Tibial nerve (tissue), 4 donors: ENCODE results near the gene WTAP. TPM values are rescaled to one million over a fixed set of nuclear protein-coding genes. Genes with fewer than 3 reads are reported as not detected.

Source experiments
- DNase-seq, 2 donors: peaks; one replicate each; pipeline ENCODE4 v3.0.0-alpha.2; 2019; ENCODE audit warnings: low spot score in 2 of 2
- H3K27ac ChIP-seq, 4 donors: fragments of 200-600 bp; sonication (generic) in 3 of 4; one replicate each; pipeline ENCODE4 v1.5.1; 2017 to 2019; ENCODE audit warnings: mild to moderate bottlenecking in 1 of 4
- H3K27me3 ChIP-seq, 2 donors: fragments of 200-600 bp; sonication (generic) in 1 of 2; one replicate each; pipeline versions ENCODE4 v1.5.1 to v1.6.0; 2017 to 2019
- H3K36me3 ChIP-seq, 3 donors: fragments of 200-600 bp; sonication (generic); one replicate each; pipeline ENCODE4 v1.5.1; 2018 to 2019
- H3K4me1 ChIP-seq, 4 donors: fragments of 200-600 bp; sonication (generic) in 3 of 4; one replicate each; pipeline ENCODE4 v1.5.1; 2017 to 2019
- H3K4me3 ChIP-seq, 4 donors: fragments of 200-600 bp; sonication (generic) in 3 of 4; one replicate each; pipeline ENCODE4 v1.5.1; 2017 to 2019; ENCODE audit warnings: mild to moderate bottlenecking in 1 of 4, moderate library complexity in 1 of 4
- H3K9me3 ChIP-seq, 4 donors: fragments of 200-600 bp; sonication (generic) in 3 of 4; one replicate each; pipeline ENCODE4 v1.5.1; 2017 to 2019
- CTCF ChIP-seq, 5 experiments: fragments of 200-600 bp in 3 of 5; fragments of 450-650 bp in 2 of 5; sonication (generic) in 3 of 5; IDR thresholded peaks; one replicate each; pipeline ENCODE4 v1.5.1; 2016 to 2019; ENCODE audit warnings: antibody characterized with exemption in 5 of 5, mild to moderate bottlenecking in 3 of 5, moderate library complexity in 2 of 5
- EP300 ChIP-seq, 2 donors: sonication (generic); formaldehyde crosslinking; IDR thresholded peaks; one replicate each; pipeline ENCODE4 v1.6.1; 2017; ENCODE audit warnings: antibody characterized with exemption in 2 of 2, mild to moderate bottlenecking in 1 of 2
- POLR2A ChIP-seq, 2 donors: fragments of 450-650 bp; IDR thresholded peaks; one replicate each; pipeline ENCODE4 v1.6.1; 2017; ENCODE audit warnings: antibody characterized with exemption in 2 of 2, mild to moderate bottlenecking in 2 of 2, moderate library complexity in 2 of 2
- WGBS, 2 donors: methylation state at CpG; one replicate each; pipeline ENCODE4 v1.1.5; 2018; 5-methylcytosine and 5-hydroxymethylcytosine counted together
- total RNA-seq, 4 donors: library from RNA; depleted of rRNA; stranded (reverse); fragments of >200 nt; gene quantifications; one replicate each; pipeline ENCODE4 v1.1.0, GENCODE V29; 2016

Gene WTAP
- total RNA-seq, 4 donors from 2014 or later, result 69.3 to 81.4 (median 78.0) TPM

DNA sequence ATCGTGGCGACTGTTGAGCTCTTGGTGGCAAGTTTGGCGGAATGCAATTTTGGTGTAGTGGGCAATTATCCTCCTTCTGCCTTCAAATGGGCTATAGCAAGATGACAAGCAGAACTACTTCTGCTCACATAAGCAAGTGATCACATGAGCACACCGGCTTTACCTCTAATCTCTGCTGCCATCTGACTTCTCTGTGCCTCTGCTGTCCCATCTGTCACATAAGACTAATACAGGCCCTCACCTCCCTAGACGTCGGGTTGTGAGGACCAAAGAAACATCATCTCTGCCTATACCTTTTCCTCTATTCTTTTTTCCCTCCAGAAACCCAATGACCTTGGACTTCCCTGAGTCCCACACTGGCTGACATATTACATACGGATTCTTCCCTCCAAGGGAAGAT lies 13.3 kb upstream of the WTAP start:
- peaks cover 0 to 38% (median 9%) of the 10 kb centered on the region in 4 donors for H3K4me1 ChIP-seq
- no peaks in the 10 kb centered on the region for H3K27me3 ChIP-seq
- no peaks in the 10 kb centered on the region for H3K9me3 ChIP-seq
- H3K36me3 ChIP-seq, result no peaks in the 10 kb centered on the region
- TF ChIP-seq POLR2A (IDR thresholded peaks at IDR 0.05) (no peak), CTCF (IDR thresholded peaks at IDR 0.05) (no peak), EP300 (IDR thresholded peaks at IDR 0.05) (no peak)
- DNase-seq, result no peak
- WGBS, 2 donors, result 92 to 94% methylated on average over 7 of the region's 7 CpGs
- H3K4me3 ChIP-seq, result no peak overlapping the region
- peak overlapping the region in 2 of 4 donors; percentile 80 to 93 for H3K27ac ChIP-seq

DNA sequence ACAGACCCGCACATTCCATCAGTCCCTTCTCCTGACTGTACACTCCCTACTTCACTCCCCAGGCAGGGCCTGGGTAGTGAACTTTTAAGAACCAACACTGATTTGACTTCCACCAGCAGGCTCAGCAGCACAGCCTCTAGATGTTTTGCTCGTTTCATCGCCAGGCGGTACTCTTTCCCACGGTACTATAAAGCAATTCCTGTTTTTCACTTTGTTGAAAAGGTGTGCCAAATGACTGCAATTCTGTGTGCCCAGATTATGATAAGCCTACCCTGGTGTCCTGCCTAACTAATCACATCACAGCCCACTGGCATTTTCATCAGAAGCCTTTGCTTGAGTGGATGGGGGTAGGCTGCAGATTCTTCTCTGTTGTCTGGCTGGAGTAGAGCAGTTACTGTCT lies 12.9 kb upstream of the WTAP start:
- no peaks in the 10 kb centered on the region for H3K27me3 ChIP-seq
- no peak for DNase-seq
- 84 to 87% methylated on average over 5 of the region's 5 CpGs for WGBS, 2 donors
- H3K4me1 ChIP-seq, result peaks cover 0 to 38% (median 9%) of the 10 kb centered on the region in 4 donors
- no peaks in the 10 kb centered on the region for H3K36me3 ChIP-seq
- no peaks in the 10 kb centered on the region for H3K9me3 ChIP-seq
- peak overlapping the region in 2 of 4 donors; percentile 80 to 93 for H3K27ac ChIP-seq
- no peak for TF ChIP-seq POLR2A (IDR thresholded peaks at IDR 0.05)
- TF ChIP-seq EP300 (IDR thresholded peaks at IDR 0.05), result no peak
- no peak for TF ChIP-seq CTCF (IDR thresholded peaks at IDR 0.05)
- H3K4me3 ChIP-seq, result no peak overlapping the region

- 71 to 76% methylated on average over 3 of the region's 3 CpGs for WGBS, 2 donors
- Histone ChIP-seq H3K36me3 (no peaks in the 10 kb centered on the region), H3K4me1 (peaks cover 0 to 38% (median 9%) of the 10 kb centered on the region in 4 donors), H3K9me3 (no peaks in the 10 kb centered on the region), H3K4me3 (no peak overlapping the region), H3K27me3 (no peaks in the 10 kb centered on the region), H3K27ac (peak overlapping the region in 3 of 4 donors; percentile 46 to 93 (median 80))
- no peak for TF ChIP-seq POLR2A (IDR thresholded peaks at IDR 0.05)
- no peak for TF ChIP-seq EP300 (IDR thresholded peaks at IDR 0.05)
- TF ChIP-seq CTCF (IDR thresholded peaks at IDR 0.05), result no peak
- DNase-seq, result no peak
Measured at GRCh38 chr6:159715166-159715565, 12.1 kb upstream of the WTAP start.

GRCh38 chr6:159715605-159716004 lies 11.7 kb upstream of the WTAP start:
- peak overlapping the region in 3 of 4 donors; percentile 46 to 93 (median 80) for H3K27ac ChIP-seq

More at GRCh38 chr6:159715605-159716004, 11.7 kb upstream of the WTAP start:
- Histone ChIP-seq H3K36me3 (no peaks in the 10 kb centered on the region), H3K27me3 (no peaks in the 10 kb centered on the region), H3K4me1 (peaks cover 0 to 38% (median 9%) of the 10 kb centered on the region in 4 donors), H3K9me3 (no peaks in the 10 kb centered on the region), H3K4me3 (no peak overlapping the region)
- WGBS, 2 donors, result 94 to 96% methylated on average over 3 of the region's 3 CpGs
- no peak for TF ChIP-seq CTCF (IDR thresholded peaks at IDR 0.05)
- TF ChIP-seq EP300 (IDR thresholded peaks at IDR 0.05), result no peak
- no peak for TF ChIP-seq POLR2A (IDR thresholded peaks at IDR 0.05)
- DNase-seq, result no peak
